Thoracic aorta (tissue), 2 donors: ENCODE measurements around the gene HOXC11. TPM values are rescaled to one million over a fixed set of nuclear protein-coding genes. Genes with fewer than 3 reads are reported as not detected.

Experiments used
- ATAC-seq: fragments of 150-250 bp; one replicate; pipeline ENCODE4 v1.8.0; 2017; ENCODE audit warnings: low read depth; ENCODE audit not compliant: insufficient number of reproducible peaks, low FRiP score
- DNase-seq: peaks from one replicate; pipeline ENCODE4 v3.0.0-alpha.2; 2020; ENCODE audit warnings: low spot score
- H3K27ac ChIP-seq, 2 donors: fragments of 200-600 bp; sonication (generic); 1 replicate in 1 of 2; 2 replicates in 1 of 2; pipeline ENCODE4 v1.5.1; 2016; ENCODE audit warnings: mild to moderate bottlenecking in 2 of 2, moderate library complexity in 2 of 2
- H3K27me3 ChIP-seq: fragments of 200-600 bp; sonication (generic); replicated peaks from 2 replicates; pipeline ENCODE4 v1.6.0; 2016; ENCODE audit warnings: mild to moderate bottlenecking; ENCODE audit not compliant: insufficient read depth
- H3K36me3 ChIP-seq: fragments of 200-600 bp; sonication (generic); one replicate; pipeline ENCODE4 v1.5.1; 2016
- H3K4me1 ChIP-seq, 2 donors: fragments of 200-600 bp; sonication (generic); 1 replicate in 1 of 2; 2 replicates in 1 of 2; pipeline versions ENCODE4 v1.5.1 to v1.6.0; 2016; ENCODE audit warnings: low read depth in 2 of 2, mild to moderate bottlenecking in 1 of 2; ENCODE audit not compliant: control insufficient read depth in 1 of 2
- H3K4me3 ChIP-seq: fragments of 200-600 bp; sonication (generic); 2 replicates; pipeline ENCODE4 v1.5.1; 2016; ENCODE audit warnings: mild to moderate bottlenecking
- H3K9me3 ChIP-seq: fragments of 200-600 bp; sonication (generic); 2 replicates; pipeline ENCODE4 v1.5.1; 2016
- CTCF ChIP-seq: fragments of 200-600 bp; sonication (generic); IDR thresholded peaks from one replicate; pipeline ENCODE4 v1.5.1; 2019; ENCODE audit warnings: antibody characterized with exemption
- total RNA-seq, 2 donors: library from RNA; depleted of rRNA; stranded (reverse); fragments of >200 nt; gene quantifications; one replicate each; pipeline versions ENCODE4 v1.1.0 to v1.2.3, GENCODE V29; 2016

HOXC11 gene
- total RNA-seq, 2 donors from 2014 or later, result not detected

DNA sequence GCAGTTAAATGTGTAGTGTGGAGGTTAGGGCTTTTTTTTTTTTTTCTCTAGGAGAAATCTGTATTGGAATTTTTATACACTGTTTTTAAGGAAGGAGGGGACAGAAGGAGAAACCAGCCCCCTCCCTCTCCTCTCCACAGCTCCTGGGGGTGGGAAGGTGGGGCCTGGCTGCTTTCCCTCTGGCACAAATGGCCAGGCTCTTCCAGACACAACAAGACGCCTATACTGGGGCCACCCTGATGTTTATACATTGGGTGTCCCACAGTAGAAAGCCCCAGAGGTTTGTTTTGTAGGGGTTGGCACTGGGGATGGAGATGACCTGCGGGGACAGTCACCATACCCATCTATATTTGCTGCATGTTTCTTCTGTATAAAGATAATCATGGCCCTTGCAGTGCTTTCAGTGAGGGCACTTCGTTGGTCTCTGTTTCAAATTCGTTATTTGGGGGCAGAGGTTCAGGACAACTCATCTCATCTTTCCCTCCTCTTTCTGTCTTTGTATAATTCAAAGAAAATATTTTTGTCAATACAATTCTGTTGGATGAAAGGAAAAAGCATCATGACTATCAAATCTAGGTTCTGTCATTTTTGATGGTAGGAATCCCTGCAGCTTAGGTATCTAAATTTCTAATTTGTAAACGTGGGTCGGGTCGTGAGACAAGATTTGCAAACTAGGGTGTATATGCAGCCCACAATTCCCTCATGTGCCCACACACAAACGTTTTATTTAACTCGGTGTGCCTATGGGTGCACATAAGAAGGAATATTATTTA, 4.1 kb downstream of the HOXC11 start:
- TF ChIP-seq CTCF, result no peak
- H3K9me3 ChIP-seq, result no peaks in the 10 kb centered on the region
- DNase-seq (no peak), ATAC-seq (no peak)
- no peak overlapping the region for H3K27ac ChIP-seq
- H3K27me3 ChIP-seq, result peaks cover 43% of the 10 kb centered on the region
- H3K4me3 ChIP-seq, result no peak overlapping the region
- H3K4me1 ChIP-seq, result peaks cover 16 to 24% of the 10 kb centered on the region in 2 donors
- no peaks in the 10 kb centered on the region for H3K36me3 ChIP-seq

DNA sequence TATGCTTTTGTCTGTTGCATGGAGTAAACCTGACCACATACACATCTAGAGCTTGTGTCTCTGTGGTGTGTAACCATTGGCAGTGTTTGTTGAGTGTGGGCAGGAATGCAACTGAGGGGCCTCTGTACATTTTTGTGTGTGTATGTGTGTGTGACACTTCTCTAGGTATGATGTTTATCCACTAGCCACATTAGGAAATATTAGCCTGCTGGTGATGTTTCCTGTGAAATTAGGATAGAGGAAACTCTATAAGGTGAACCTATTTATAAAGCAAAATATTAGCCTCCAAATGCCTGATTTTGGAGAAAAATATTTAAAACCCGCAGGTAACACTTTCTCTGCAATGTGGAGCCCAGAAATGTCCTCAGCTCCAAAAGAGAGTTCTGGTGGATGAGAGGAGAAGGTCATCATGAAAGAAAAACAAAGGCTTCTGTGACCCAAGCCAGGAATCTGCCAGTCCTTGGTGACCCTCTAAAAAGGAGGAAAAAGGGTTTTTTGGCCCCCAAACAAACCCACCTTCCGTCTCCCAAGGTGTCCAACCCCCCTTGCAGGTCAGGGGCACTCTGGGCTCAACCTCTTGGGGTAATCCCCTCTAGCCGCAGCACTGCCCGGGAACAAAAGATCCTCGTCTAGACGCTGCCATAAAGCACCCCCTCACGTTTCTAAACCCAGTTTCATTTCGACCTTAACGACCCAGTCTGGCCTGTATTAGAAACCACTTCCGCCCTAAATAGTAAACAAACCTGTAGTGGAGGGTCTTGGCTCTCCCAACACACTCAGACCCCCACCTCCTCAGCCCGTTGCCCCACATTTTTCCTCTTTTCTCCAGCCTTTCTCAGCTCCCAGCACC, 4.9 kb downstream of the HOXC11 start:
- H3K36me3 ChIP-seq, result no peaks in the 10 kb centered on the region
- DNase-seq (no peak), ATAC-seq (no peak)
- no peak overlapping the region for H3K4me3 ChIP-seq
- H3K27me3 ChIP-seq, result peaks cover 50% of the 10 kb centered on the region
- TF ChIP-seq CTCF, result no peak
- peaks cover 16 to 24% of the 10 kb centered on the region in 2 donors for H3K4me1 ChIP-seq
- H3K9me3 ChIP-seq, result no peaks in the 10 kb centered on the region
- no peak overlapping the region for H3K27ac ChIP-seq

DNA sequence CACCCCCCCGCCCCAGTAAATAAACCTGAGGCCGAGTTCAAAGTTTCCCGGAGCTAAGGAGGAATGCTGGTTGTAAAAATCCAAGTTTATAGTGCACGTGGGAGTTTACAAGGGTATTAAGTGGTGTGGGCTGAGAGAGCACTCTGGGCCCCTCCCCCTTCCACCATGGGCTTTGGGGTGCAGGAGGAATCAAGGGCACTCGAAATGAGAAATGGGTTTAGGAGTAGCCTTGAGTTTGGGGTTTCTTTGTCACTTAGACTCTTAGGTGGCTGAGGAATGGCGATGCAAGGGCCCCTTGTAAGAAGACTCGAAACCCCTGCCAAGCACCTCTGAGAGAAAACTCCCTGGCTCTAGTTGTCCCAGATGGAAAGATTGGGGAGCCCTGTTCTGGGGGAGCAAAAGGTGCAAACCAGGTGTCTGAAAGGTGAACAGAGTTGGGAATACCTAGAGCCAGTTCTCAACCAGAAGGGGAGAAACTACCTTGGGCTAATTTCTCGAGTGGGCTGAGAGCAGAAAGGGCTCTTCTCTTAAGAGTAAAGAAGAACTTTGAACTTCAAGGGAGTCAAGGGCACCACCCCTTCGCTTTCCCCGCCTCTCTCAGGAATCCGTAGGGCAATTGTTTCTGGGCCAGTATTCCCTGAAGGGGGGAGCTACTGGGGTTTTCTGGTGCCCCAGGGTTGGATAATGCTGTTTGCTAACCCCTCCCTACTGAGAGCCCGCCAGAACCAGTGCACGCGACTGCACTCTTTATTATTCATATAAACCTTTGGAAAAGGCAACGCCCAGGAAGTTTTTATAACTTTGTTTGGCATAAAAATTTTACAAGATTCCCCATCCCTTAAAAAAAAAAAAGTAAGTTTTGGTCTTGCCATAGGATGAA, 5.8 kb downstream of the HOXC11 start:
- Histone ChIP-seq H3K9me3 (no peaks in the 10 kb centered on the region), H3K27ac (no peak overlapping the region), H3K36me3 (no peaks in the 10 kb centered on the region), H3K4me3 (no peak overlapping the region), H3K27me3 (peaks cover 49% of the 10 kb centered on the region), H3K4me1 (peaks cover 13 to 18% of the 10 kb centered on the region in 2 donors)
- ATAC-seq, result no peak
- no peak for TF ChIP-seq CTCF
- no peak for DNase-seq

DNA sequence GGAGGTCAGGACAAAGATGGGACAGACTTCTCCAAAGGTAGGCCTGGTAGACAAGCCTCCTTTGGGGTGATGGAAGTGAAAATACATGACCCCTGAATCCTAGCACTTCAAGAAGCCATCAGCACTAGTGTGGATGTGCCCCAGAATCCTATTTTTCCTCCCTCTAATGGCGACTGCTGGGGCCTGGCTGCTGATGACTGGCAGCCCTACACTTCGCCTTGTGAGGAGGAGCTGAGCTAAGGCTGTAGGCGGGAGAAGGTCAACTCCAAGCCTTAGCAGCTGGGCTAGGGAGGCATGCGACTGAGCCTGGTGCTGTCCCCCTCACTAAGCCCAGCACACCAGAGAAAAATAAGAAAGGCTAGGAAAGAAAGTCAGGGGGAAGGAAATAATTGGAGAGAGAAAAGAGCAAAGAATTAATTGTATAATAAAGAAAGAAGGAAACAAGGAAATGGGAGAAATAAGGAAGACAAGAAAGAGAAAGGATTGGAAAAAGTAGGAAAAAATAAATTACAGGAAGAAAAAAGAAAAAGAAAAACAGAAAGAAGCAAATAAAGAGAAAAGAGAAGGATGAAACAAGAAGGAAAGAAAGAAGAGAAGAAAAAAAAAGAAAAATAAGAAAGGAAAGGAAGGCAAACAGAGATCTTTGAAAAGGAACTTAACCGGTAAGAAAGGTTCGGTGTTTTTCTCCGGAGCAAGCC, 7.3 kb downstream of the HOXC11 start:
- H3K4me1 ChIP-seq, result peaks cover 6% of the 10 kb centered on the region in 2 donors
- ATAC-seq, result no peak

More for the DNA sequence above, 7.3 kb downstream of the HOXC11 start:
- Histone ChIP-seq H3K36me3 (no peaks in the 10 kb centered on the region), H3K27ac (no peak overlapping the region), H3K4me3 (no peak overlapping the region), H3K27me3 (peaks cover 45% of the 10 kb centered on the region), H3K9me3 (no peaks in the 10 kb centered on the region)
- no peak for DNase-seq
- TF ChIP-seq CTCF, result no peak
